H1 (cell line): Measurements from ENCODE around the gene SHQ1. TPM values are rescaled to one million over a fixed set of nuclear protein-coding genes. Genes with fewer than 3 reads are reported as not detected.

Experiments
- CBX8 ChIP-seq: fragments of 300-800, 300-1000 bp; sonication (generic); IDR thresholded peaks from 2 replicates; pipeline ENCODE4 v1.7.1; 2016; ENCODE audit warnings: low read depth, low read length, borderline replicate concordance
- KDM5A ChIP-seq: fragments of 200-600 bp; IDR thresholded peaks from 2 replicates; pipeline ENCODE4 v1.7.1; 2012; ENCODE audit warnings: mild to moderate bottlenecking, low read length, inconsistent platforms, mixed read lengths
- MAFK ChIP-seq: IDR thresholded peaks from 2 replicates; pipeline ENCODE4 v1.6.1; 2012; ENCODE audit warnings: low read depth, mild to moderate bottlenecking, improper control_type of control experiment, low read length
- polyA plus RNA-seq, 7 experiments: library from polyadenylated mRNA; depleted of rRNA in 3 of 7; stranded (reverse) in 5 of 7; unstranded in 2 of 7; fragments of >200 nt in 5 of 7; fragments of 200-250 nt in 2 of 7; gene quantifications; 1 replicate in 5 of 7; 2 replicates in 1 of 7; 4 replicates in 1 of 7; pipeline versions ENCODE4 v1.2.1 to v1.2.3, GENCODE V29; 2011 to 2013; ENCODE audit warnings: missing spikeins in 2 of 7, mixed read lengths in 2 of 7
- total RNA-seq: library from RNA; stranded (reverse); fragmentation: NEBNext Ultra II Directional; extraction: Animal tissue kit (Norgen Biotek cat#: 25700); gene quantifications from 2 replicates; pipeline ENCODE4 v1.2.1, GENCODE V29; 2021
- TF ChIP-seq, protein P1 (sequence below): IDR thresholded peaks from 2 replicates; pipeline ENCODE4 v1.6.1; 2012; ENCODE audit warnings: inconsistent platforms

Gene SHQ1
- total and polyA plus RNA-seq, 2 of the 8 experiments (the other 6 are each of a cell fraction or from before 2014, with no cell fraction given) = 10.7 to 34.4 TPM

DNA sequence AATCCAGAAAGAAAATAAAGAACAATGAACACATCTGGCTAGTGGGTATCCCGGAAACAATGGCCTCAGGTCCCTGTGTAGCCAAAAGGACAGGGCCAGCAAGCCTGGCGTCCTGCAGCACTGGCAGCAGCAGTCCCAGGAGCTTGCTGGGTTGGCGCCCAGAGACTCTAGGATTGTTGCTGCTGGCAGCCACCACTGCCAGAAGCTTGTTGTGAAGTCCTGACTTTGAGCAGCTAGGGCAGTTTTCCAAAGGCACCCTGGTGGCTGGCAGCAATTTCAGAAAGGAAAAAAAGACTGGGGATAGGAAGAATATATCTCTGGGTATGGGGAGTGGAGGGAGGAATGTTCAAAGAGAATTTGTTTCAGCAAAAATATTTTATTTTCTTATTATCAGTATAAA lies 11.3 kb downstream of the SHQ1 start (continued):
- TF ChIP-seq KDM5A (no peak), MAFK (no peak), CBX8 (no peak)
- TF ChIP-seq, protein P1, sequence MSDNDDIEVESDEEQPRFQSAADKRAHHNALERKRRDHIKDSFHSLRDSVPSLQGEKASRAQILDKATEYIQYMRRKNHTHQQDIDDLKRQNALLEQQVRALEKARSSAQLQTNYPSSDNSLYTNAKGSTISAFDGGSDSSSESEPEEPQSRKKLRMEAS = no peak
